Vagina (tissue), 2 donors: ENCODE data around the gene ETS2. TPM values are rescaled to one million over a fixed set of nuclear protein-coding genes. Genes with fewer than 3 reads are reported as not detected.

Source experiments
- DNase-seq, 2 donors: peaks; one replicate each; pipeline ENCODE4 v3.0.0-alpha.2; 2017; ENCODE audit errors: extremely low spot score in 2 of 2
- H3K27ac ChIP-seq: fragments of 200-600 bp; sonication (generic); one replicate; pipeline ENCODE4 v1.5.1; 2019
- H3K27me3 ChIP-seq: fragments of 200-600 bp; sonication (generic); one replicate; pipeline ENCODE4 v1.5.1; 2019
- H3K36me3 ChIP-seq, 2 donors: fragments of 200-600 bp; sonication (generic); one replicate each; pipeline ENCODE4 v1.5.1; 2017 to 2019
- H3K4me1 ChIP-seq: fragments of 200-600 bp; sonication (generic); one replicate; pipeline ENCODE4 v1.5.1; 2019
- H3K4me3 ChIP-seq, 2 donors: fragments of 200-600 bp; sonication (generic); 1 replicate in 1 of 2; 2 replicates in 1 of 2; pipeline ENCODE4 v1.5.1; 2016 to 2019
- H3K9me3 ChIP-seq: fragments of 200-600 bp; sonication (generic); one replicate; pipeline ENCODE4 v1.5.1; 2019
- CTCF ChIP-seq, 3 experiments: fragments of 450-650 bp in 2 of 3; fragments of 200-600 bp in 1 of 3; sonication (generic) in 1 of 3; IDR thresholded peaks; one replicate each; pipeline ENCODE4 v1.5.1; 2017 to 2019; ENCODE audit warnings: antibody characterized with exemption in 3 of 3, mild to moderate bottlenecking in 2 of 3, moderate library complexity in 2 of 3
- POLR2A ChIP-seq, 2 donors: fragments of 450-650 bp; IDR thresholded peaks; one replicate each; pipeline ENCODE4 v1.6.1; 2017; ENCODE audit warnings: antibody characterized with exemption in 2 of 2, mild to moderate bottlenecking in 2 of 2, moderate library complexity in 2 of 2
- POLR2AphosphoS5 ChIP-seq, 2 donors: sonication (generic); formaldehyde crosslinking; IDR thresholded peaks; one replicate each; pipeline ENCODE4 v1.9.0; 2017; ENCODE audit warnings: antibody characterized with exemption in 2 of 2, mild to moderate bottlenecking in 2 of 2, low read depth in 1 of 2; ENCODE audit not compliant: insufficient read depth in 1 of 2
- intact Hi-C: fragments of 100-400 bp; cut with DNase I; formaldehyde crosslinking; loops from one replicate; pipeline ENCODE4 v1.15.1; 2023
- total RNA-seq: library from RNA; depleted of rRNA; stranded (reverse); fragments of >200 nt; gene quantifications from one replicate; pipeline ENCODE4 v1.2.3, GENCODE V29; 2016

The ETS2 gene
- total RNA-seq, 1 donor from 2014 or later = 134 TPM

- peaks cover 25% of the 10 kb centered on the region for H3K4me1 ChIP-seq
- intact Hi-C loops = no loop called here
- H3K4me3 ChIP-seq = no peak overlapping the region
- H3K27me3 ChIP-seq = no peaks in the 10 kb centered on the region
- H3K36me3 ChIP-seq = no peaks in the 10 kb centered on the region
- TF ChIP-seq POLR2AphosphoS5 (IDR thresholded peaks at IDR 0.05; ENCODE audit: insufficient read depth in 1 of 2, low read depth in 1 of 2) (no peak), CTCF (IDR thresholded peaks at IDR 0.05) (no peak), POLR2A (IDR thresholded peaks at IDR 0.05) (no peak)
- no peak for DNase-seq
- peak overlapping the region; percentile 18 for H3K27ac ChIP-seq
- no peaks in the 10 kb centered on the region for H3K9me3 ChIP-seq
Measured at GRCh38 chr21:38768471-38769063, 37.2 kb upstream of the ETS2 start.

GRCh38 chr21:38769191-38769780 is 36.4 kb upstream of the ETS2 start:
- TF ChIP-seq POLR2A (IDR thresholded peaks at IDR 0.05) (no peak), CTCF (IDR thresholded peaks at IDR 0.05) (no peak), POLR2AphosphoS5 (IDR thresholded peaks at IDR 0.05; ENCODE audit: insufficient read depth in 1 of 2, low read depth in 1 of 2) (no peak)
- intact Hi-C loops = no loop called here
- Histone ChIP-seq H3K27me3 (no peaks in the 10 kb centered on the region), H3K27ac (peak overlapping the region; percentile 18), H3K36me3 (no peaks in the 10 kb centered on the region), H3K4me1 (peaks cover 32% of the 10 kb centered on the region), H3K9me3 (no peaks in the 10 kb centered on the region), H3K4me3 (no peak overlapping the region)
- no peak for DNase-seq

GRCh38 chr21:38770660-38771059 is 35.1 kb upstream of the ETS2 start:
- no peak overlapping the region for H3K4me3 ChIP-seq
- intact Hi-C loops = no loop called here
- H3K4me1 ChIP-seq = peaks cover 39% of the 10 kb centered on the region

GRCh38 chr21:38771536-38771935 is 34.2 kb upstream of the ETS2 start:
- no peak for DNase-seq
- Histone ChIP-seq H3K27me3 (no peaks in the 10 kb centered on the region), H3K9me3 (no peaks in the 10 kb centered on the region), H3K27ac (no peak overlapping the region), H3K4me3 (no peak overlapping the region), H3K36me3 (no peaks in the 10 kb centered on the region), H3K4me1 (peaks cover 39% of the 10 kb centered on the region)
- intact Hi-C loops = no loop called here
- TF ChIP-seq CTCF (IDR thresholded peaks at IDR 0.05) (no peak), POLR2AphosphoS5 (IDR thresholded peaks at IDR 0.05; ENCODE audit: insufficient read depth in 1 of 2, low read depth in 1 of 2) (no peak), POLR2A (IDR thresholded peaks at IDR 0.05) (no peak)

More at GRCh38 chr21:38770660-38771059, 35.1 kb upstream of the ETS2 start:
- H3K9me3 ChIP-seq = no peaks in the 10 kb centered on the region
- TF ChIP-seq CTCF (IDR thresholded peaks at IDR 0.05) (no peak), POLR2AphosphoS5 (IDR thresholded peaks at IDR 0.05; ENCODE audit: insufficient read depth in 1 of 2, low read depth in 1 of 2) (no peak), POLR2A (IDR thresholded peaks at IDR 0.05) (no peak)
- no peak for DNase-seq
- no peaks in the 10 kb centered on the region for H3K36me3 ChIP-seq
- H3K27ac ChIP-seq = no peak overlapping the region
- no peaks in the 10 kb centered on the region for H3K27me3 ChIP-seq

- Histone ChIP-seq H3K27me3 (no peaks in the 10 kb centered on the region), H3K36me3 (no peaks in the 10 kb centered on the region), H3K9me3 (no peaks in the 10 kb centered on the region), H3K27ac (peak overlapping the region; percentile 56), H3K4me3 (no peak overlapping the region), H3K4me1 (peaks cover 39% of the 10 kb centered on the region)
- no peak for DNase-seq
- TF ChIP-seq POLR2A (IDR thresholded peaks at IDR 0.05) (no peak), POLR2AphosphoS5 (IDR thresholded peaks at IDR 0.05; ENCODE audit: insufficient read depth in 1 of 2, low read depth in 1 of 2) (no peak), CTCF (IDR thresholded peaks at IDR 0.05) (no peak)
- intact Hi-C loops = no loop called here
Measured at GRCh38 chr21:38772646-38773045, 33.1 kb upstream of the ETS2 start.
